Natural killer cell treated with Interleukin-12 subunit alpha and Interleukin-12 subunit beta and Interleukin-15 and Interleukin-18, amount 100 ng/mL, for 72 hours (primary cell): ENCODE data around the gene ANO9. TPM values are rescaled to one million over a fixed set of nuclear protein-coding genes. Genes with fewer than 3 reads are reported as not detected.

Experiments
- ATAC-seq, 2 donors: fragments of 150-1000 bp; cut with Tn5 transposase in 1 of 2; sonication (Bioruptor Pico), chemical (Tn5 transposase) in 1 of 2; 2 replicates each; pipeline ENCODE4 v1.10.0; 2021
- DNase-seq: peaks from one replicate; pipeline ENCODE4 v3.0.0; 2022; ENCODE audit warnings: low spot score
- H3K27ac Mint-ChIP-seq, 2 donors: 1 replicate in 1 of 2; 2 replicates in 1 of 2; pipeline ENCODE4 v1.8.0; 2022; ENCODE audit warnings: mixed read lengths in 2 of 2, mild to moderate bottlenecking in 1 of 2, moderate library complexity in 1 of 2
- H3K27me3 Mint-ChIP-seq, 2 donors: 1 replicate in 1 of 2; 2 replicates in 1 of 2; pipeline ENCODE4 v1.8.0; 2022; ENCODE audit warnings: mixed read lengths in 2 of 2
- H3K36me3 Mint-ChIP-seq: one replicate; pipeline ENCODE4 v1.8.0; 2022; ENCODE audit warnings: mixed read lengths
- H3K4me1 Mint-ChIP-seq, 2 donors: 1 replicate in 1 of 2; 2 replicates in 1 of 2; pipeline ENCODE4 v1.8.0; 2022; ENCODE audit warnings: low read depth in 2 of 2, mixed read lengths in 2 of 2, mild to moderate bottlenecking in 1 of 2
- H3K4me3 Mint-ChIP-seq: one replicate; pipeline ENCODE4 v1.8.0; 2022; ENCODE audit warnings: mixed read lengths
- H3K9me3 Mint-ChIP-seq: 2 replicates; pipeline ENCODE4 v1.8.0; 2022; ENCODE audit warnings: mixed read lengths
- total RNA-seq, 2 donors: library from RNA; stranded (reverse); gene quantifications; one replicate each; pipeline ENCODE4 v1.2.3, GENCODE V29; 2022

Gene ANO9
- total RNA-seq, 2 donors from 2014 or later = 2.4 to 6.7 TPM

DNA sequence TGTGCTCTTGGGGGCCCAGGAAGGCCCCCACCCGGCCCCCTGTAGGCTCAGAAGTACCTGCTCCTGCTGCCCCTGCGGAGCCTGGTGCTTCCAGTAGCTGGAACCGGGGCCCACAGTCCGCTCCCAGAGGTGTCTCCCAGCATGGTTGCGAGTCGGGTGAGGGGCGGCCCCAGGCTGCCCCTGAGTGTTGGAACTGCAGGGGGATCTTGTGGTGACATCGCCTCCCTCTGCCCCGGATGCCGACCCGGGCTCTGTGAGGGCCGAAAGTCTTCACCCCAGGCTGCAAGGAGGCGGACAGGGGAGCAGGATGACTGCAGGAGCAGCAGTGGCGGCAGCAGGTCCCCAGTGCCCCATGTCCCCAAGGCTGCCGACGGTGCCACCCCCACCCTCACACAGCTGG is 57.3 kb downstream of the ANO9 start:
- H3K27me3 Mint-ChIP-seq = peaks cover 0 to 5% of the 10 kb centered on the region in 2 donors
- H3K27ac Mint-ChIP-seq = no peak overlapping the region

DNA sequence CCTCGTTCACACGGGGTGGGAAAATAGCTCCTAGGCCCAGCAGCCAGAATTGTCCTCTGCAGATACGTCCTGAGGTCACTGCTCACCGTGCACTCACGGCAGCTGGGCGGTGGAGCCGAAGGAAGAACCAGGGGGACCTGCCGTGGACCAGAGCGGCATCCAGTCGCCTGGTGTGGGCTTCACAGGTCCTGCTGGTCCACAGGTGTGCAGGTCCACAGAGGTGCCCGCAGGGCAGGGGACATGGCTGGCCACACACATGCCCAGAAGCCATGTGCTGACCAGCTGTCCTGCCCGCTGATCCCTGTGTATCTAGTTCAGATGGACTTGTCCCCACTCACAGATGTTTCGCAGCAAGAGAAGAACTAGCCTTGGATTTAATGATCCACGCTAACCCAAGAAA is 58.4 kb downstream of the ANO9 start:
- Mint-ChIP-seq H3K27ac (peak overlapping the region; percentile 15 to 35), H3K4me1 (peaks cover 17% of the 10 kb centered on the region in 2 donors), H3K9me3 (peaks cover 3% of the 10 kb centered on the region), H3K27me3 (peaks cover 0 to 8% of the 10 kb centered on the region in 2 donors), H3K36me3 (peaks cover 6% of the 10 kb centered on the region), H3K4me3 (no peak overlapping the region)
- no peak for ATAC-seq
- DNase-seq = no peak

More for the DNA sequence above, 57.3 kb downstream of the ANO9 start:
- ATAC-seq (no peak), DNase-seq (no peak)
- Mint-ChIP-seq H3K4me1 (peaks cover 17% of the 10 kb centered on the region in 2 donors), H3K36me3 (peaks cover 6% of the 10 kb centered on the region), H3K9me3 (peaks cover 3% of the 10 kb centered on the region), H3K4me3 (no peak overlapping the region)

- Mint-ChIP-seq H3K9me3 (peaks cover 2% of the 10 kb centered on the region), H3K4me3 (no peak overlapping the region), H3K36me3 (peaks cover 3% of the 10 kb centered on the region), H3K27me3 (peaks cover 0 to 16% of the 10 kb centered on the region in 2 donors), H3K4me1 (peaks cover 5 to 6% of the 10 kb centered on the region in 2 donors), H3K27ac (no peak overlapping the region)
- no peak for ATAC-seq
- no peak for DNase-seq
These were observed 59.7 kb downstream of the ANO9 start for GRCh38 chr11:382081-382629.

GRCh38 chr11:381501-382072 is 60.2 kb downstream of the ANO9 start:
- Mint-ChIP-seq H3K4me3 (no peak overlapping the region), H3K27me3 (peaks cover 0 to 16% of the 10 kb centered on the region in 2 donors), H3K9me3 (no peaks in the 10 kb centered on the region), H3K4me1 (peaks cover 0 to 4% of the 10 kb centered on the region in 2 donors), H3K36me3 (no peaks in the 10 kb centered on the region), H3K27ac (no peak overlapping the region)
- no peak for ATAC-seq
- no peak for DNase-seq

GRCh38 chr11:380996-381395 is 60.8 kb downstream of the ANO9 start:
- DNase-seq (no peak), ATAC-seq (no peak)
- no peaks in the 10 kb centered on the region for H3K36me3 Mint-ChIP-seq
- no peaks in the 10 kb centered on the region for H3K9me3 Mint-ChIP-seq
- no peak overlapping the region for H3K4me3 Mint-ChIP-seq
- H3K27me3 Mint-ChIP-seq = peaks cover 0 to 16% of the 10 kb centered on the region in 2 donors
- H3K27ac Mint-ChIP-seq = no peak overlapping the region
- peaks cover 0 to 4% of the 10 kb centered on the region in 2 donors for H3K4me1 Mint-ChIP-seq

- H3K27me3 Mint-ChIP-seq = peaks cover 0 to 16% of the 10 kb centered on the region in 2 donors
- H3K4me3 Mint-ChIP-seq = no peak overlapping the region
- ATAC-seq = no peak
- H3K27ac Mint-ChIP-seq = no peak overlapping the region
- no peaks in the 10 kb centered on the region for H3K9me3 Mint-ChIP-seq
- DNase-seq = no peak
- H3K4me1 Mint-ChIP-seq = peaks cover 0 to 4% of the 10 kb centered on the region in 2 donors
- H3K36me3 Mint-ChIP-seq = no peaks in the 10 kb centered on the region
These were observed 61.3 kb downstream of the ANO9 start for GRCh38 chr11:380491-380890.

GRCh38 chr11:380095-380480 is 61.7 kb downstream of the ANO9 start:
- H3K9me3 Mint-ChIP-seq = no peaks in the 10 kb centered on the region
- H3K4me1 Mint-ChIP-seq = peaks cover 0 to 4% of the 10 kb centered on the region in 2 donors
- no peak for DNase-seq
- H3K4me3 Mint-ChIP-seq = no peak overlapping the region
- H3K27me3 Mint-ChIP-seq = peaks cover 0 to 16% of the 10 kb centered on the region in 2 donors
- no peak for ATAC-seq
- H3K36me3 Mint-ChIP-seq = no peaks in the 10 kb centered on the region
- H3K27ac Mint-ChIP-seq = no peak overlapping the region

GRCh38 chr11:379205-380094 is 62.4 kb downstream of the ANO9 start:
- Mint-ChIP-seq H3K9me3 (no peaks in the 10 kb centered on the region), H3K4me1 (peaks cover 0 to 4% of the 10 kb centered on the region in 2 donors), H3K27me3 (peaks cover 0 to 16% of the 10 kb centered on the region in 2 donors), H3K4me3 (no peak overlapping the region), H3K27ac (no peak overlapping the region), H3K36me3 (no peaks in the 10 kb centered on the region)
- ATAC-seq (no peak), DNase-seq (no peak)

GRCh38 chr11:377883-378500 is 63.8 kb downstream of the ANO9 start:
- Mint-ChIP-seq H3K27ac (no peak overlapping the region), H3K4me3 (no peak overlapping the region)

DNA sequence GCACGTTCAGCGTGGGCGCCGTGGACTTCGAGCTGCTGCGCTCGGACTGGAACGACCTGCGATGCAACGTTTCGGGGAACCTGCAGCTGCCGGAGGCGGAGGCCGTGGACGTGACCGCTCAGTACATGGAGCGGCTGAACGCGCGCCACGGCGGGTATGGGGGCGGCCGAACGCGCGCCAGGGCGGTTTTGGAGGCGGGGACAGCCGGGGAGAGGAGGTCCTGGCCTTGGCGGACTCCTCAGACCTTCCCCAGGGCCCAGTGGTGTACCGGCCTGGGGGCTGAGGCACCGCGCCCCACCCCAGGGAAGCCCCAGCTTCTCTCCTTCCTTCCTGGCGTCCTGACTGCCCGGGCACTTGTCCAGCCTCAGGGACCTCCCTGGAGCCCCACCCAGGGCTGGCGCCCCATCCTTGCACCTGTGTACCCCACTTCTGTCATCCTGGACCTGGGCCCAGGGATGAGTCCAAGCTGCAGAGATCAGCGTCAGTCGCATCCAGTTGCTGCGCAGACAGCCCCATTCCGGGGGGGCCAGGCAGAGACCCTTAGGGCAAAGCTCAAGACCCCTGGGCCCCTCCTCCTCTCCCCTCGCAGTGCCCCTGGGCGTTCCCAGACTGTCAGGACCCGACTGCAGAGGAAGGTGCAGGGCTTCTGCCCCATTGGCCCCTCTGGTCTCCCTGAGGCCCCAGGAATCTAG is 64.5 kb downstream of the ANO9 start:
- Mint-ChIP-seq H3K4me1 (peaks cover 0 to 6% of the 10 kb centered on the region in 2 donors), H3K27ac (no peak overlapping the region), H3K27me3 (peaks cover 0 to 13% of the 10 kb centered on the region in 2 donors), H3K9me3 (no peaks in the 10 kb centered on the region), H3K36me3 (no peaks in the 10 kb centered on the region), H3K4me3 (no peak overlapping the region)
- DNase-seq = no peak
- ATAC-seq = no peak

More at GRCh38 chr11:377883-378500, 63.8 kb downstream of the ANO9 start:
- Mint-ChIP-seq H3K4me1 (peaks cover 0 to 6% of the 10 kb centered on the region in 2 donors), H3K27me3 (peaks cover 0 to 13% of the 10 kb centered on the region in 2 donors), H3K9me3 (no peaks in the 10 kb centered on the region), H3K36me3 (no peaks in the 10 kb centered on the region)
- ATAC-seq (no peak), DNase-seq (no peak)

DNA sequence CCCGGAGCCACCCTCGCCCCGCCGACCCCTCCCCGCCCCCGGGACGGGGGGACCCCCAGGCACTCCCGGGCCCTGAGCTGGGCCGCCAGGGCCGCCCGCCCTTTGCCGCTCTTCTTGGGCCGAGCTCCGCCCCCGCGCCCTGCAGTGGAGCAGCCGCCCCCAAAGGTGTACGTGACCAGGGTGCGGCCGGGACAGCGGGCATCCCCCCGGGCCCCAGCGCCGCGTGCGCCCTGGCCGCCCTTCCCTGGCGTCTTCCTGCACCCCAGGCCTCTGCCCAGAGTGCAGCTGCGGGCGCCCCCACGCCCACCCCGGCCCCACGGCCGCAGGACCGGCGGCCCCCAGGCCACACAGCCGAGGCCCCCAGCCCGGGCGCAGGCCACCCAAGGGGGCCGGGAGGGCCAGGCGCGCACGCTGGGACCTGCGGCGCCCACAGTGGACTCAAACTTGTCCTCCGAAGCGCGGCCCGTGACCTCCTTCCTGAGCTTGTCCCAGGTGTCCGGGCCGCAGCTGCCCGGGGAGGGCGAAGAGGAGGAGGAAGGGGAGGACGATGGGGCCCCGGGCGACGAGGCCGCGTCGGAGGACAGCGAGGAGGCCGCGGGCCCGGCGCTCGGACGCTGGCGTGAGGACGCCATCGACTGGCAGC is 65.2 kb downstream of the ANO9 start:
- Mint-ChIP-seq H3K27me3 (peaks cover 0 to 11% of the 10 kb centered on the region in 2 donors), H3K4me1 (peaks cover 0 to 9% of the 10 kb centered on the region in 2 donors), H3K36me3 (no peaks in the 10 kb centered on the region), H3K4me3 (no peak overlapping the region), H3K27ac (no peak overlapping the region), H3K9me3 (no peaks in the 10 kb centered on the region)
- ATAC-seq (no peak), DNase-seq (no peak)

GRCh38 chr11:375065-376025 is 66.5 kb downstream of the ANO9 start:
- no peak overlapping the region for H3K4me3 Mint-ChIP-seq
- no peak overlapping the region for H3K27ac Mint-ChIP-seq
- H3K9me3 Mint-ChIP-seq = no peaks in the 10 kb centered on the region
- no peak for DNase-seq
- H3K36me3 Mint-ChIP-seq = no peaks in the 10 kb centered on the region
- H3K4me1 Mint-ChIP-seq = peaks cover 0 to 14% of the 10 kb centered on the region in 2 donors
- ATAC-seq = no peak
- H3K27me3 Mint-ChIP-seq = peaks cover 0 to 11% of the 10 kb centered on the region in 2 donors
